GM12878 (cell line): ENCODE data around the gene IRF2. TPM values are rescaled to one million over a fixed set of nuclear protein-coding genes. Genes with fewer than 3 reads are reported as not detected.

Experiments
- ATF7 ChIP-seq: fragments of 450-650 bp; IDR thresholded peaks from 2 replicates; pipeline ENCODE4 v1.6.1; 2016; ENCODE audit warnings: low read depth, mild to moderate bottlenecking
- BCL11A ChIP-seq: IDR thresholded peaks from 2 replicates; pipeline ENCODE4 v1.6.1; 2011; ENCODE audit warnings: low read depth, low read length
- BMI1 ChIP-seq: fragments of 450-650 bp; IDR thresholded peaks from 2 replicates; pipeline ENCODE4 v1.6.1; 2016; ENCODE audit warnings: mild to moderate bottlenecking, moderate library complexity, borderline replicate concordance
- CBX5 ChIP-seq: sonication (generic); IDR thresholded peaks from 2 replicates; pipeline ENCODE4 v1.6.1; 2016; ENCODE audit warnings: low read depth, moderate library complexity, mild to moderate bottlenecking, inconsistent platforms
- CREM ChIP-seq: IDR thresholded peaks from 2 replicates; pipeline ENCODE4 v1.6.1; 2014; ENCODE audit warnings: antibody characterized with exemption, low read depth
- ELK1 ChIP-seq: IDR thresholded peaks from 2 replicates; pipeline ENCODE4 v1.6.1; 2012; ENCODE audit warnings: low read depth, low read length, improper control_type of control experiment
- FOXM1 ChIP-seq: IDR thresholded peaks from 2 replicates; pipeline ENCODE4 v1.6.1; 2012; ENCODE audit warnings: low read depth, mild to moderate bottlenecking, inconsistent platforms, low read length, moderate library complexity
- HCFC1 ChIP-seq: fragments of 150-350 bp; IDR thresholded peaks from 2 replicates; pipeline ENCODE4 v1.6.1; 2014; ENCODE audit warnings: low read length
- HDGF ChIP-seq: fragments of 450-650 bp; IDR thresholded peaks from 2 replicates; pipeline ENCODE4 v1.6.1; 2016; ENCODE audit warnings: antibody characterized with exemption
- IKZF2 ChIP-seq, 2 experiments: fragments of 450-650 bp; IDR thresholded peaks; 2 replicates each; pipeline ENCODE4 v1.6.1; 2017; ENCODE audit warnings: mild to moderate bottlenecking in 2 of 2, moderate library complexity in 2 of 2
- JUND ChIP-seq: IDR thresholded peaks from 2 replicates; pipeline ENCODE4 v1.6.1; 2012; ENCODE audit warnings: low read depth, mild to moderate bottlenecking, low read length, improper control_type of control experiment, moderate library complexity
- MEF2A ChIP-seq: IDR thresholded peaks from 2 replicates; pipeline ENCODE4 v1.6.1; 2011; ENCODE audit warnings: low read depth, mild to moderate bottlenecking, low read length, moderate library complexity; ENCODE audit not compliant: insufficient read depth
- MEF2B ChIP-seq: fragments of 450-650 bp; IDR thresholded peaks from 2 replicates; pipeline ENCODE4 v1.6.1; 2018; ENCODE audit warnings: mild to moderate bottlenecking, moderate library complexity; ENCODE audit not compliant: partially characterized antibody, poor library complexity, severe bottlenecking
- NFIC ChIP-seq: IDR thresholded peaks from 2 replicates; pipeline ENCODE4 v1.6.1; 2012; ENCODE audit warnings: low read depth, mild to moderate bottlenecking, inconsistent platforms, low read length, moderate library complexity
- NR2C2 ChIP-seq: IDR thresholded peaks from 2 replicates; pipeline ENCODE4 v1.6.1; 2011; ENCODE audit warnings: borderline replicate concordance, low read depth; ENCODE audit not compliant: control insufficient read depth, insufficient read length
- POLR2A ChIP-seq: IDR thresholded peaks from 2 replicates; pipeline ENCODE4 v1.6.1; 2011; ENCODE audit warnings: low read depth, mild to moderate bottlenecking, low read length
- POU2F2 ChIP-seq: IDR thresholded peaks from 3 replicates; pipeline ENCODE4 v1.6.1; 2011; ENCODE audit warnings: low read depth, mild to moderate bottlenecking, low read length, borderline replicate concordance
- RAD51 ChIP-seq: fragments of 450-650 bp; IDR thresholded peaks from 2 replicates; pipeline ENCODE4 v1.6.1; 2016; ENCODE audit warnings: moderate library complexity, mild to moderate bottlenecking, inconsistent platforms
- RBBP5 ChIP-seq: fragments of 200-600 bp; sonication (generic); conservative IDR thresholded peaks from 2 replicates; pipeline ENCODE4 v1.6.1; 2016
- RUNX3 ChIP-seq: IDR thresholded peaks from 2 replicates; pipeline ENCODE4 v1.6.1; 2012; ENCODE audit warnings: low read length, inconsistent platforms
- SIX5 ChIP-seq: IDR thresholded peaks from 2 replicates; pipeline ENCODE4 v1.6.1; 2011; ENCODE audit warnings: mild to moderate bottlenecking, low read depth, low read length, moderate library complexity; ENCODE audit not compliant: severe bottlenecking
- SMC3 ChIP-seq: IDR thresholded peaks from 2 replicates; pipeline ENCODE4 v1.6.1; 2011; ENCODE audit warnings: low read length, improper control_type of control experiment, borderline replicate concordance
- SREBF1 ChIP-seq: IDR thresholded peaks from 2 replicates; pipeline ENCODE4 v1.6.1; 2012; ENCODE audit warnings: mild to moderate bottlenecking, low read length
- TAF1 ChIP-seq: IDR thresholded peaks from 2 replicates; pipeline ENCODE4 v1.6.1; 2011; ENCODE audit warnings: mild to moderate bottlenecking, low read depth, low read length, borderline replicate concordance
- YBX1 ChIP-seq: fragments of 450-650 bp; IDR thresholded peaks from 2 replicates; pipeline ENCODE4 v1.6.1; 2016; ENCODE audit warnings: antibody characterized with exemption
- ZBED1 ChIP-seq: IDR thresholded peaks from 2 replicates; pipeline ENCODE4 v1.6.1; 2016; ENCODE audit warnings: borderline replicate concordance
- polyA plus RNA-seq, 11 experiments: library from polyadenylated mRNA; depleted of rRNA in 4 of 11; unstranded in 6 of 11; stranded (reverse) in 5 of 11; fragments of >200 nt; fragmentation: Nextera tagmentation in 4 of 11; fragmentation: Illumina TruSeq in 1 of 11; extraction: Ambion mirVana in 4 of 11; extraction: Trizol in 1 of 11; gene quantifications; 1 replicate in 1 of 11; 2 replicates in 10 of 11; pipeline versions ENCODE4 v1.2.1 to v1.2.3, GENCODE V29; 2011 to 2016; ENCODE audit warnings: inconsistent platforms in 2 of 11, missing spikeins in 2 of 11, low read depth in 1 of 11
- total RNA-seq, 4 experiments: library from RNA; depleted of rRNA in 3 of 4; stranded (reverse); fragments of >200 nt in 3 of 4; fragmentation: Illumina TruSeq in 1 of 4; extraction: Trizol in 1 of 4; gene quantifications; 2 replicates each; pipeline versions ENCODE4 v1.2.1 to v1.2.3, GENCODE V29; 2013 to 2021
- TF ChIP-seq, protein P1 (sequence below): fragments of 450-650 bp; IDR thresholded peaks from 2 replicates; pipeline ENCODE4 v1.6.1; 2016; ENCODE audit warnings: mild to moderate bottlenecking

Gene IRF2
- total and polyA plus RNA-seq, 10 of the 15 experiments (the other 5 are each of a cell fraction or from before 2014, with no cell fraction given), result 45.1 to 99.3 (median 58.9) TPM

DNA sequence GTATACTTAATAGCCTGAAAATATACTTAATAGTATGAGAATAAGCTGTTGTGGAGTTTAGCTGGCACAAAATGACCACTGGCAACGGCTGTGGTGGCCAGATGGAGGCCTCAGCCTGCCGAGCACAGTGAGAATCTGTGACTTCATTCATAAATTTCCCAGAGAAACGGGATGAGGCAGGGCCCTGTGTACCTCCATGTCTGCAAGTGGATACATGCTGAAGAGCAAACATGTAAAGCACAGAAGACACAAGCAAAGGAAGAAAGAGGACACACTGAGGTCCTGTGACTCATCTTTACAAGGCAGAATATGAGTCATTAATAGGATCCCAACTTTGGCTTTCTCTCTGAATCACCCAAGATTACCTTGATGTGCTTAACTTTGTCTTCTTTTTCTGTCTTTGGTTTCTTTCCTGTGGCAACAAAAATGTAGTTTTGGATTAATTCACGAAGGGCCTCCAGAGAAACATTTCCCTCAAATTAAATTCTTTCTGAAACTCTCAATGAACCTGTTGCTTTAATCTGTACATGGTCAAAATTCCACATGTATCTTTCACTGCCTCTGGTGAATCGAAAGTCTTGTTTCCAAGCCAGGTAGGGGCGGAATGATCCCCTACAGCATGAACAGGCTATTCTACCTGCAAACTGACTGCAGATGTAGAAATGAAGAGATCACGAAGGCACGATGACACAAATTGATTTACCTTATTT, 56.4 kb downstream of the IRF2 start (continued):
- TF ChIP-seq ZBED1 (peak; percentile 45; the same call in 1 of the 2 replicates), BCL11A (peak; percentile 64; the same call in 1 of the 2 replicates), NR2C2 (no peak), CBX5 (peak; percentile 60; the same call in 1 of the 2 replicates), SREBF1 (no peak), RAD51 (no peak), TAF1 (no peak), FOXM1 (peak; percentile 51; the same call in 1 of the 2 replicates), BMI1 (no peak), YBX1 (no peak), POLR2A (0 out of 2 replicates have a peak, but pooled peaks have one; percentile 23), POU2F2 (0 out of 3 replicates have a peak, but pooled peaks have one; percentile 13), JUND (peak; percentile 82), SMC3 (peak; percentile 9; the same call in 1 of the 2 replicates), ATF7 (peak; percentile 64; the same call in 1 of the 2 replicates), RBBP5 (no peak), RUNX3 (peak; percentile 80), ELK1 (no peak), HCFC1 (no peak), MEF2A (peak; percentile 75; the same call in 1 of the 2 replicates), CREM (peak; percentile 81; the same call in 1 of the 2 replicates), SIX5 (no peak), HDGF (no peak), MEF2B (no peak), IKZF2 (IDR thresholded peaks at IDR 0.05) (peak; percentile 68 to 77), NFIC (peak; percentile 91; the same call in 1 of the 2 replicates)
- TF ChIP-seq, protein P1, sequence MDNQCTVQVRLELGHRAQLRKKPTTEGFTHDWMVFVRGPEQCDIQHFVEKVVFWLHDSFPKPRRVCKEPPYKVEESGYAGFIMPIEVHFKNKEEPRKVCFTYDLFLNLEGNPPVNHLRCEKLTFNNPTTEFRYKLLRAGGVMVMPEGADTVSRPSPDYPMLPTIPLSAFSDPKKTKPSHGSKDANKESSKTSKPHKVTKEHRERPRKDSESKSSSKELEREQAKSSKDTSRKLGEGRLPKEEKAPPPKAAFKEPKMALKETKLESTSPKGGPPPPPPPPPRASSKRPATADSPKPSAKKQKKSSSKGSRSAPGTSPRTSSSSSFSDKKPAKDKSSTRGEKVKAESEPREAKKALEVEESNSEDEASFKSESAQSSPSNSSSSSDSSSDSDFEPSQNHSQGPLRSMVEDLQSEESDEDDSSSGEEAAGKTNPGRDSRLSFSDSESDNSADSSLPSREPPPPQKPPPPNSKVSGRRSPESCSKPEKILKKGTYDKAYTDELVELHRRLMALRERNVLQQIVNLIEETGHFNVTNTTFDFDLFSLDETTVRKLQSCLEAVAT, result peak; percentile 20; the same call in 1 of the 2 replicates
